OCI-LY7 (cell line): ENCODE measurements around the gene VAT1L. TPM values are rescaled to one million over a fixed set of nuclear protein-coding genes. Genes with fewer than 3 reads are reported as not detected.

Experiments
- BruUV-seq: library from RNA; stranded (reverse); fragments of 400-500 nt; replicated peaks from 2 replicates; lab custom pipeline; 2021; lab: Mats Ljungman, UMichigan
- CTCF ChIA-PET: fragments of 300-600 bp; sonication (Branson Sonifier 250); formaldehyde crosslinking; loops from one replicate; lab custom pipeline; 2022; ENCODE audit warnings: antibody characterized with exemption; ENCODE audit not compliant: unreplicated experiment; lab: Charles Lee
- POLR2A ChIA-PET: fragments of 300-600 bp; sonication (Branson Sonifier 250); formaldehyde crosslinking; loops from one replicate; lab custom pipeline; 2022; ENCODE audit warnings: antibody characterized with exemption; lab: Charles Lee
- DNase-seq: peaks from one replicate; pipeline ENCODE4 v3.0.0-alpha.2; 2015; ENCODE audit warnings: low spot score
- H2AFZ ChIP-seq: fragments of 200-600 bp; sonication (generic), shearing (Covaris generic); 2 replicates; pipeline ENCODE4 v1.6.1; 2014; ENCODE audit warnings: mild to moderate bottlenecking, antibody characterized with exemption, low read length, moderate library complexity
- H3K27ac ChIP-seq: fragments of 200-600 bp; sonication (generic); 2 replicates; pipeline ENCODE4 v1.5.1; 2014; ENCODE audit warnings: mixed run types, low read depth, mild to moderate bottlenecking, moderate library complexity, low read length, inconsistent platforms; ENCODE audit not compliant: poor library complexity, severe bottlenecking
- H3K36me3 ChIP-seq: fragments of 200-600 bp; sonication (generic); 2 replicates; pipeline ENCODE4 v1.6.1; 2014; ENCODE audit warnings: mild to moderate bottlenecking, antibody characterized with exemption, low read length, moderate library complexity, mixed read lengths; ENCODE audit not compliant: insufficient read depth
- H3K4me1 ChIP-seq: fragments of 200-600 bp; sonication (generic); 2 replicates; pipeline ENCODE4 v1.5.1; 2014; ENCODE audit warnings: mild to moderate bottlenecking, low read length; ENCODE audit not compliant: insufficient read depth, poor library complexity, severe bottlenecking
- H3K4me2 ChIP-seq: fragments of 200-600 bp; sonication (generic); 2 replicates; pipeline ENCODE4 v1.6.1; 2014; ENCODE audit warnings: mild to moderate bottlenecking, low read length
- H3K4me3 ChIP-seq: fragments of 200-600 bp; sonication (generic); 2 replicates; pipeline ENCODE4 v1.5.1; 2014; ENCODE audit warnings: mild to moderate bottlenecking, low read depth, low read length; ENCODE audit not compliant: poor library complexity, severe bottlenecking
- H3K79me2 ChIP-seq: fragments of 200-600 bp; sonication (generic); 2 replicates; pipeline ENCODE4 v1.6.1; 2016; ENCODE audit warnings: low read depth, mild to moderate bottlenecking, low read length, moderate library complexity, mixed read lengths; ENCODE audit not compliant: insufficient read depth
- H3K9me2 ChIP-seq: fragments of 200-600 bp; sonication (generic); 2 replicates; pipeline ENCODE4 v1.6.1; 2016; ENCODE audit warnings: mild to moderate bottlenecking, low read length, mixed read lengths; ENCODE audit not compliant: insufficient read depth
- H3K9me3 ChIP-seq: fragments of 200-600 bp; sonication (generic); 2 replicates; pipeline ENCODE4 v1.6.1; 2014; ENCODE audit warnings: mild to moderate bottlenecking, mixed run types, low read length, mixed read lengths
- H4K20me1 ChIP-seq: fragments of 200-600 bp; sonication (generic); 2 replicates; pipeline ENCODE4 v1.6.1; 2014; ENCODE audit warnings: mild to moderate bottlenecking, antibody characterized with exemption, low read length, moderate library complexity, mixed read lengths; ENCODE audit not compliant: insufficient read depth
- EZH2phosphoT487 ChIP-seq: fragments of 200-600 bp; sonication (generic); IDR thresholded peaks from 2 replicates; pipeline ENCODE4 v1.6.1; 2018; ENCODE audit warnings: low read depth, borderline replicate concordance, mild to moderate bottlenecking, mixed run types, antibody characterized with exemption, low read length, moderate library complexity, mixed read lengths
- intact Hi-C: fragments of 100-400 bp; cut with micrococcal nuclease; formaldehyde crosslinking; loops from one replicate; pipeline ENCODE4 v1.10.0; 2022; ENCODE audit not compliant: unreplicated experiment
- total RNA-seq, 2 experiments: library from RNA; depleted of rRNA in 1 of 2; stranded (reverse); fragments of >200 nt in 1 of 2; shearing (Covaris generic) in 1 of 2; gene quantifications; 2 replicates each; pipeline ENCODE4 v1.2.3, GENCODE V29; 2014 to 2022
- TF ChIP-seq, protein P1 (sequence below): fragments of 200-600 bp; sonication (generic); conservative IDR thresholded peaks from 2 replicates; pipeline ENCODE4 v1.5.1; 2014; ENCODE audit warnings: mild to moderate bottlenecking, antibody characterized with exemption, low read length, moderate library complexity, mixed read lengths

VAT1L gene
- total RNA-seq, 2 experiments from 2014 or later = not detected

DNA sequence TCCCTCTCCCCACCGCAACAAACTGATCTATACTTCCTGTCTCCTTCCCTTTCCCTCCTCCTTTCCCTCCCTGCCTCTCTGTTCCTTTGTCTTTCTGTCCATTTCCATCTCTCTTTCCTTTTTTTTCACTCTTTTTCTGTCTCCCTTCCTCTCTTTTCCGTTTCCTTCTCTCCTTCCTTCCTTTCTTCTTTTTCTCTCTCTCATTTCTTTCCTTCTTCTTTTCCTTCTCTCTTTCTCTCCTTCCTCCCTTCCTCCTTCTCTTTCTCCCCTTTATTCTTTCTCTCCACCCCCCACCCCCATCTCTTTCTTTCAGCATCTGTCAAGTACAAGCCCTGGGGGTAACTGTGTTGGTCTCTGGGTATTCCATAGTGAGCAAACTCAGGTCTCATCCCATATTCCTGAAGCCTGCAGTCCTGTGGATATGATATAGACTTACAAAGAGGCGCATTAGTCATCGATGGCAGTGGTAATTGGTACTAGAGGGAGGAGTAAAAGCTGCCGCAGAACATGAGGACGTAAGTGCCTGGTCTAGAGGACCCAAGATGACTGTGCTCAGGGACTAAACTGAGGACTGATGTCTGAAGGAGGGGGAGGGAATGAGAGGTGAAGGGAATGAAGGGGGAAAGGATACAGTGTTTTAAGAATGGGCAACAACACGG lies 50.4 kb downstream of the VAT1L start:
- no peaks in the 10 kb centered on the region for H3K9me3 ChIP-seq
- no peak overlapping the region for H2AFZ ChIP-seq
- TF ChIP-seq EZH2phosphoT487 = no peak
- TF ChIP-seq, protein P1, sequence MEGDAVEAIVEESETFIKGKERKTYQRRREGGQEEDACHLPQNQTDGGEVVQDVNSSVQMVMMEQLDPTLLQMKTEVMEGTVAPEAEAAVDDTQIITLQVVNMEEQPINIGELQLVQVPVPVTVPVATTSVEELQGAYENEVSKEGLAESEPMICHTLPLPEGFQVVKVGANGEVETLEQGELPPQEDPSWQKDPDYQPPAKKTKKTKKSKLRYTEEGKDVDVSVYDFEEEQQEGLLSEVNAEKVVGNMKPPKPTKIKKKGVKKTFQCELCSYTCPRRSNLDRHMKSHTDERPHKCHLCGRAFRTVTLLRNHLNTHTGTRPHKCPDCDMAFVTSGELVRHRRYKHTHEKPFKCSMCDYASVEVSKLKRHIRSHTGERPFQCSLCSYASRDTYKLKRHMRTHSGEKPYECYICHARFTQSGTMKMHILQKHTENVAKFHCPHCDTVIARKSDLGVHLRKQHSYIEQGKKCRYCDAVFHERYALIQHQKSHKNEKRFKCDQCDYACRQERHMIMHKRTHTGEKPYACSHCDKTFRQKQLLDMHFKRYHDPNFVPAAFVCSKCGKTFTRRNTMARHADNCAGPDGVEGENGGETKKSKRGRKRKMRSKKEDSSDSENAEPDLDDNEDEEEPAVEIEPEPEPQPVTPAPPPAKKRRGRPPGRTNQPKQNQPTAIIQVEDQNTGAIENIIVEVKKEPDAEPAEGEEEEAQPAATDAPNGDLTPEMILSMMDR = no peak
- no TSS peak for BruUV-seq
- H3K4me3 ChIP-seq = no peak overlapping the region
- H3K4me1 ChIP-seq = no peaks in the 10 kb centered on the region
- no peaks in the 10 kb centered on the region for H3K36me3 ChIP-seq
- no peaks in the 10 kb centered on the region for H4K20me1 ChIP-seq
- H3K9me2 ChIP-seq = no peaks in the 10 kb centered on the region
- CTCF ChIA-PET = no interaction called here
- H3K4me2 ChIP-seq = no peak overlapping the region
- no peaks in the 10 kb centered on the region for H3K79me2 ChIP-seq
- no peak for DNase-seq
- intact Hi-C loops = no loop called here
- POLR2A ChIA-PET = no interaction called here
- H3K27ac ChIP-seq = no peak overlapping the region

DNA sequence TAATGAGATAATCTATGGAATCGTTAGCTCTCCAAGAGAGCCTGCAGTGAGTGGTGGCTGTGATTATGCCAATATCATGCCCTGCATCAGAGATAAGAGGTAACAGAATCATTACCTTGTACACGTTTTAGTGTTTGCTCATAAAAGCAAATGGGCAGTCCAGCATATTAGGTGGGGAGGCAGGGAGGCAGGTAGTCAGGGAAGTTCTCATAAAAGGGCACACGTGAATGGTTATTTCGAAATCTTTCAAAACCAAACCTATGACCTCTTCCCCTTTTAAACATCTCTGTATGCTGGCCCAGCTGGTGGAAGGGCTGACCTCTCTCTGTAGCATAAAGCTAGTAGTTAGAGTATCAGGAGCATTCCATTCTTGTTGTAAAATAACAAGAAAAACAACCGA lies 51.7 kb downstream of the VAT1L start:
- Histone ChIP-seq H3K4me1 (no peaks in the 10 kb centered on the region), H3K79me2 (no peaks in the 10 kb centered on the region), H4K20me1 (no peaks in the 10 kb centered on the region), H3K27ac (no peak overlapping the region), H3K9me2 (no peaks in the 10 kb centered on the region), H3K9me3 (no peaks in the 10 kb centered on the region), H3K4me3 (no peak overlapping the region), H2AFZ (no peak overlapping the region), H3K4me2 (no peak overlapping the region), H3K36me3 (no peaks in the 10 kb centered on the region)
- DNase-seq = no peak
- intact Hi-C loops = no loop called here
- ChIA-PET CTCF (no interaction called here), POLR2A (no interaction called here)
- BruUV-seq = no TSS peak
- TF ChIP-seq, protein P1 = no peak
- no peak for TF ChIP-seq EZH2phosphoT487

DNA sequence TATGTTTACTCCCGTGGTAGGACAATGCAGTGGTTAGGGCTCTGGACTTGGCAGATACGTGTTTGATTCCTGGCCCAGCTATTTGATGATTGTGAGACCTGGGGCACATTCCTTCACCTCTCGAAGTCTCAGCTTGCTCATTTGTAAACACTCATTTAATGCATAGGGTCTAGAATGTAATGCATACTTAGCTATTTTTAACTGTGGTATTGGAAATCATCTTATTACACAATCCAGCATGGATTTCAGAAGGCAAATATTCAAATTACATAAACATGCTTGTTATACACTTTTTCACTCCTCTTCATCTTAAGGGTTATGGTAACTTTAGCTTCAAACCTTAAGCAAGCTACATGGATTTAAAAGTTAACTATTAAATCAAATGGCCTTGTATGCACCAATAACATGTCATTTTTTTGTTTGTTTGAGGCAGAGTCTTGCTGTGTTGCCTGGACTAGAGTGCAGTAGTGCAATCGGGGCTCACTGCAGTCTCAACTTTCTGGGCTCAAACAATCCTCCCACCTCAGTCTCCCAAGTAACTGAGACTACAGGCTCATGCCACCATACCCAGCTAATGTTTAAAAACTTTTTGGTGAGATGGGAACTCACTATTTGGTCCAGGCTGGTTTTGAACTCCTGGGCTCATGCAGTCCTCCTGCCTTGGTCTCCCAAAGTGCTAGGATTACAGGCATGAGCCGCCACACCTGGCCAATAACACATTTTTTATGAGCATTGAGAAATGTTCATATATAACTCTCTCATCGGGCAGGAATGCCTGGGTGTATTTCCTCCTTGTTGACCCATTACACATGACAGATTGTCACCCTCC lies 52.5 kb downstream of the VAT1L start:
- CTCF ChIA-PET = no interaction called here
- no peak overlapping the region for H3K4me2 ChIP-seq
- POLR2A ChIA-PET = no interaction called here

More for the DNA sequence above, 52.5 kb downstream of the VAT1L start:
- DNase-seq = no peak
- no peak for TF ChIP-seq EZH2phosphoT487
- TF ChIP-seq, protein P1 = no peak
- H3K9me3 ChIP-seq = no peaks in the 10 kb centered on the region
- no peaks in the 10 kb centered on the region for H4K20me1 ChIP-seq
- H3K9me2 ChIP-seq = no peaks in the 10 kb centered on the region
- intact Hi-C loops = no loop called here
- H3K4me3 ChIP-seq = no peak overlapping the region
- BruUV-seq = no TSS peak
- no peaks in the 10 kb centered on the region for H3K4me1 ChIP-seq
- H2AFZ ChIP-seq = no peak overlapping the region
- H3K36me3 ChIP-seq = no peaks in the 10 kb centered on the region
- H3K27ac ChIP-seq = no peak overlapping the region
- no peaks in the 10 kb centered on the region for H3K79me2 ChIP-seq
